HEK293T (cell line): ENCODE data around the gene CLRN2.

Source experiments
- CTCF ChIA-PET: fragments of 350-600 bp; formaldehyde crosslinking; extraction: SDS; loops from one replicate; lab custom pipeline; 2021; ENCODE audit warnings: antibody characterized with exemption, inconsistent platforms; lab: Yijun Ruan, JAX
- POLR2A ChIA-PET: fragments of 350-600 bp; formaldehyde crosslinking; extraction: SDS; loops from one replicate; lab custom pipeline; 2020; ENCODE audit warnings: antibody characterized with exemption, inconsistent platforms; lab: Yijun Ruan, JAX
- DNase-seq: peaks from one replicate; pipeline ENCODE4 v3.0.0; 2012; ENCODE audit warnings: mixed read lengths; ENCODE audit errors: extremely low spot score
- ARNT ChIP-seq: fragments of 450-650 bp; IDR thresholded peaks from 2 replicates; pipeline ENCODE4 v1.6.1; 2017; ENCODE audit warnings: mild to moderate bottlenecking
- BHLHE40 ChIP-seq: fragments of 450-650 bp; IDR thresholded peaks from 2 replicates; pipeline ENCODE4 v1.6.1; 2016; ENCODE audit warnings: mild to moderate bottlenecking, moderate library complexity, borderline replicate concordance
- CTBP1 ChIP-seq: fragments of 450-650 bp; IDR thresholded peaks from 2 replicates; pipeline ENCODE4 v1.6.1; 2016; ENCODE audit warnings: borderline replicate concordance
- ELF4 ChIP-seq: fragments of 450-650 bp; IDR thresholded peaks from 2 replicates; pipeline ENCODE4 v1.6.1; 2017; ENCODE audit warnings: antibody characterized with exemption
- FOXA1 ChIP-seq: fragments of 450-650 bp; IDR thresholded peaks from 2 replicates; pipeline ENCODE4 v1.6.1; 2016; ENCODE audit warnings: mild to moderate bottlenecking
- FOXK2 ChIP-seq: fragments of 450-650 bp; IDR thresholded peaks from 2 replicates; pipeline ENCODE4 v1.6.1; 2016; ENCODE audit warnings: mild to moderate bottlenecking
- FOXM1 ChIP-seq: fragments of 450-650 bp; IDR thresholded peaks from 2 replicates; pipeline ENCODE4 v1.6.1; 2017; ENCODE audit warnings: mild to moderate bottlenecking, borderline replicate concordance
- HDGF ChIP-seq: fragments of 450-650 bp; IDR thresholded peaks from 2 replicates; pipeline ENCODE4 v1.6.1; 2017; ENCODE audit warnings: antibody characterized with exemption, borderline replicate concordance
- L3MBTL2 ChIP-seq: fragments of 450-650 bp; conservative IDR thresholded peaks from 2 replicates; pipeline ENCODE4 v1.6.1; 2016; ENCODE audit warnings: mild to moderate bottlenecking
- LEF1 ChIP-seq: fragments of 450-650 bp; IDR thresholded peaks from 2 replicates; pipeline ENCODE4 v1.6.1; 2017; ENCODE audit warnings: mild to moderate bottlenecking, borderline replicate concordance
- NFRKB ChIP-seq: fragments of 450-650 bp; IDR thresholded peaks from 2 replicates; pipeline ENCODE4 v1.6.1; 2016; ENCODE audit warnings: mild to moderate bottlenecking, moderate library complexity
- PKNOX1 ChIP-seq: fragments of 450-650 bp; IDR thresholded peaks from 2 replicates; pipeline ENCODE4 v1.6.1; 2016
- SP1 ChIP-seq: fragments of 450-650 bp; IDR thresholded peaks from 2 replicates; pipeline ENCODE4 v1.6.1; 2017
- SUZ12 ChIP-seq: fragments of 450-650 bp; IDR thresholded peaks from 2 replicates; pipeline ENCODE4 v1.6.1; 2016; ENCODE audit warnings: mild to moderate bottlenecking
- TARDBP ChIP-seq: fragments of 450-650 bp; IDR thresholded peaks from 2 replicates; pipeline ENCODE4 v1.6.1; 2016
- ZNF384 ChIP-seq: fragments of 450-650 bp; IDR thresholded peaks from 2 replicates; pipeline ENCODE4 v1.6.1; 2016

The CLRN2 gene

DNA sequence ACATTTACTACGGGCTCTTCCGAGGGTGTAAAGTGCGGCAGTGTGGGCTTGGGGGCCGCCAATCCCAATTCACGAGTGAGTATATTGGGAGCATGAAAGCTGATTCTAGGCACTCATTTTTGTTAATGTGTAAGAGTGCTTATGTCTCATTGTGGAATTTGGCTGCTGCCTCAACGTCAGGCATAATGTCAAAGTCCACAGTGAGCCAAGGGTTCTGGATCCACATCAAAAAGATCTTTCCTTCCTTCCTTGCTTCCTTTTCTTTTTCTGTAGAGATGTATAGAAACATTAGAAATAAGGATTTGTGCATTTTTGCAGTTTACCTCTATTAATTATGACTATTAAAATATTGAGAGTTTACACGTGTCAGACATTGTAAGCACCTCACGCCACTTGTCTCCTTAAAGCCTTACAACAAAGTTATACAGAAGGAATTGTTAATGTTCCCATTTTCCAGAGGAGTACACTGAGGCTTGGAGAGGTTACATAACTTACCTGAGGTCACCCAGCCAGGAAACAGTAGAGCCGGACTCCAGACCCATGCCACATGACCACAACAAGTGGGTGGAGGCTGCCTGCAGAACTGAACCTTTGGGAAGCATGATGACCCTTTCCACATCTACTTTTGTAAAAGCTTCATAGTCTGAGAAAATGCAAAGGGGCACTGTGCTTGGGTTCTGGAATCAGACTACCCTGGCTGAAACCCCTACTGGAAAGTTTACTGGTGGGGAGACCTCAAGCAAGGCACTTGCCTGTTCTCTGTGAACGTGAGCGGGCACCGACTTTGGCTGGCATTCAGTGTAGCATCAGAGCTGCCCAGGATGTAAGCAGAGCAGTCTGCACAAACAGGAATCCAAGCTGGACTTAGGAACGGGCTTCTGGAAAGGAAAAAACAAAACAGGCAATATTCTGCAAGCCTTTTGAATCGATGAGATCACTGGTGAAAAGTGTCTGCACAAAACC is 761 bp downstream of the CLRN2 start:
- ChIA-PET POLR2A (no interaction called here), CTCF (no interaction called here)
- no peak for DNase-seq

DNA sequence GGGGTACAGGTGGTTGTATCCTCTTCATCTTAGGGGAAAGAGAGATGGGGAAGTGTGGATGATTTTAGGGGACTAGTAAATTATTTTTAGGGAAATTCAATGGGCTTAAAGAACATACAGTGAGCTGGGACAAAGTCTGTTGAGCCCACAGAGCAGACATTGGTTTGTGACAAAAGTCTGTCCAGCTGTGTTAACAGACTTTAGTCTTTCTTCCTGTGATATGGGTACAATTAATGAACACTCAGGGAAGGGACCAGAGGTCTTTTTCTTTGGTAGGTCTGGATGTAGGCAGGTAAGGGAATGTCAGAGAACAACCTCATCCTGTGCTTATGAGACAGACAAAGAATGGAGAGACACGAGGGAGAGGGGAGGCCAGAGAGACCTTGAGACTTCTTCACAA is 2.0 kb downstream of the CLRN2 start:
- TF ChIP-seq SUZ12: no peak
- TF ChIP-seq HDGF: no peak
- TF ChIP-seq FOXA1: no peak
- no peak for TF ChIP-seq SP1
- POLR2A ChIA-PET: no interaction called here
- CTCF ChIA-PET: interaction anchor here (0.6 kb wide), 1 partner anchor 23 kb away, joined by 3 read pairs; no protein-coding TSS in a partner anchor
- no peak for DNase-seq

More for the DNA sequence above, 761 bp downstream of the CLRN2 start:
- TF ChIP-seq L3MBTL2: no peak
- TF ChIP-seq ARNT: no peak
- no peak for TF ChIP-seq FOXA1

DNA sequence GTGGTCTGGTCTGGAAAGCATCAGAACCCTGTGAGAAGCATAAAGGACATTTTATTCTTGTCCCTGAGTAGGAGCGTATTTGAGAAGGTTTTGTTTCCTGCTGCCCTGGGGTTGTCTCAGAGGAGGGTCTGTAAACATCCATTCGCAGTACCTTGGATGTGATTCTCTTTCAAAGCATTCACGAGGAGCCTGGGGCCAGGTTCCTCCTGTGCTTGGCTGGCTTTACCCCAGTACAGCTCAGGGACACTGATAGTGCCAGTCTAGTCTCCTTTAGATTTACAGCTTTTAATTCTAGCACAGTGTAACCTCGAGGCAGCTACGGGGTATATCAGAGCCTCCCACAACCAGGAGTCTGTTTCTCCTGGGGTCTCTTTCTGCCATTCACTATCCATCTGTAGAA is 2.7 kb downstream of the CLRN2 start:
- ChIA-PET POLR2A (no interaction called here), CTCF (no interaction called here)
- TF ChIP-seq SUZ12 (no peak), BHLHE40 (no peak), FOXK2 (no peak), ELF4 (no peak), L3MBTL2 (no peak), FOXM1 (no peak), LEF1 (no peak), TARDBP (no peak), NFRKB (no peak), FOXA1 (no peak), CTBP1 (no peak), SP1 (no peak), ARNT (no peak), PKNOX1 (no peak), ZNF384 (no peak), HDGF (no peak)
- DNase-seq: no peak

DNA sequence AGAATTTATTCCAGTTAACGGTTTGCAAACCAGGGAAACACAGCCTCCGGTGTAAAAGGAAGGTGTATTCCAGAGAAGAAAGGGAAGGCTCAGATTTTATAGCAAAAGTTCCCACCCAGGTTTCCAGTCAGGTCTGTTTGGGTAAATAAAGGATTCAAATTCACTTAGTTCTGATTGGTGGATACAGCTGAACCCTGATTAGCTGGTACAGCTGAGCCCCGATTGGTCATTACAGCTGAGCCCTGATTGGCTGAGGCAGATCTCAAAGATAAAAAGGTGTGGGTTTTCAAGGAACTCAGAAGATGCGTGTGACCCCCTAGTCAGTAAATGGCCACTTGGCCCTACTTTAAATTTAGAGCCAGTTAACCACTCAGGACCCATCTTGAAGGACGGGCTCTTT is 6.6 kb downstream of the CLRN2 start:
- TF ChIP-seq SP1: no peak
- no peak for TF ChIP-seq TARDBP
- TF ChIP-seq FOXM1: no peak
- TF ChIP-seq ELF4: no peak
- CTCF ChIA-PET: no interaction called here
- DNase-seq: no peak
- POLR2A ChIA-PET: no interaction called here

- ChIA-PET POLR2A (no interaction called here), CTCF (no interaction called here)
- no peak for TF ChIP-seq FOXA1
- TF ChIP-seq FOXK2: no peak
- TF ChIP-seq SP1: no peak
- no peak for TF ChIP-seq LEF1
- TF ChIP-seq ARNT: no peak
- no peak for TF ChIP-seq BHLHE40
- TF ChIP-seq NFRKB: no peak
- no peak for TF ChIP-seq ELF4
- TF ChIP-seq HDGF: no peak
- no peak for TF ChIP-seq FOXM1
- TF ChIP-seq SUZ12: no peak
- no peak for TF ChIP-seq L3MBTL2
- no peak for TF ChIP-seq TARDBP
- TF ChIP-seq ZNF384: no peak
- no peak for TF ChIP-seq CTBP1
- TF ChIP-seq PKNOX1: no peak
- no peak for DNase-seq
Observed at GRCh38 chr4:17523662-17524061, 8.7 kb downstream of the CLRN2 start.

- ChIA-PET CTCF (no interaction called here), POLR2A (no interaction called here)
- DNase-seq: no peak
- TF ChIP-seq FOXK2 (no peak), ELF4 (no peak), FOXM1 (no peak), PKNOX1 (no peak), SUZ12 (no peak), FOXA1 (no peak), SP1 (no peak), CTBP1 (no peak), TARDBP (no peak), LEF1 (no peak), L3MBTL2 (no peak), ZNF384 (no peak), HDGF (no peak), NFRKB (no peak), BHLHE40 (no peak), ARNT (no peak)
Observed at GRCh38 chr4:17526695-17527477, 11.9 kb downstream of the CLRN2 start.
